WERI-Rb-1 (cell line): ENCODE measurements around the gene CDH23.

ENCODE experiments used
- DNase-seq: peaks from one replicate; pipeline ENCODE4 v3.0.0-alpha.2; 2020
- H3K27ac ChIP-seq: fragments of 250-450 bp; sonication (Bioruptor Pico); 2 replicates; pipeline ENCODE4 v1.5.1; 2020; ENCODE audit warnings: mild to moderate bottlenecking, moderate library complexity
- H3K27me3 ChIP-seq: fragments of 250-450 bp; sonication (Bioruptor Pico); 2 replicates; pipeline ENCODE4 v1.5.1; 2021; ENCODE audit warnings: mild to moderate bottlenecking, low read depth, moderate library complexity; ENCODE audit not compliant: insufficient read depth, severe bottlenecking
- H3K36me3 ChIP-seq: fragments of 250-450 bp; sonication (Bioruptor Pico); 2 replicates; pipeline ENCODE4 v1.5.1; 2020; ENCODE audit warnings: mild to moderate bottlenecking, moderate library complexity
- H3K4me3 ChIP-seq: 2 replicates; pipeline ENCODE4 v1.5.1; 2011; ENCODE audit warnings: low read depth, mild to moderate bottlenecking, control low read depth, low read length
- H3K9me3 ChIP-seq: fragments of 250-450 bp; sonication (Bioruptor Pico); 2 replicates; pipeline ENCODE4 v1.5.1; 2021; ENCODE audit warnings: mild to moderate bottlenecking, moderate library complexity; ENCODE audit not compliant: severe bottlenecking
- TF ChIP-seq, protein P1 (sequence below): IDR thresholded peaks from 2 replicates; pipeline ENCODE4 v1.5.1; 2011; ENCODE audit warnings: low read depth, mild to moderate bottlenecking, control low read depth, inconsistent platforms, low read length

The CDH23 gene

DNA sequence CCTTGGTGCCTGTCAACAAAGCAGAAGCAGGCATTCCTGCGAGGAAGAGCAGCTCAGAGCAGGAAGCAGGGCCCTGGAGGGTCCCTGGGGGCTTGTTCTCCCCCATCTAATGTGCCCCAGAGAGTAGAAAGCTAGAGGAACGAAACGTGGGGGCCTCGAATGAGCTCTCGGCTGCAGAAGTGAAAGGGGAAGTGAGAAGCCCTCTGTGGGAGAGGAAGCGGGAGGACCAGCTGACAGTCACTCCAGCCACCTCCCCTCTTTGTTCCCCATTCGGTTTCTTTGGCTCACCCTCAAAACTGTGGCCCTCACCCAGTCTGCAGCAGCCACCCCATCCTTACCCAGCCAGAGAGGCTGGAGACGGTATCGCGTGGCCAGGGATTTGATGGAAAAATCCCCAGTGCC lies 297.8 kb downstream of the CDH23 start:
- DNase-seq = no peak
- H3K4me3 ChIP-seq = no peak overlapping the region
- peaks cover 73% of the 10 kb centered on the region for H3K36me3 ChIP-seq
- TF ChIP-seq, protein P1, sequence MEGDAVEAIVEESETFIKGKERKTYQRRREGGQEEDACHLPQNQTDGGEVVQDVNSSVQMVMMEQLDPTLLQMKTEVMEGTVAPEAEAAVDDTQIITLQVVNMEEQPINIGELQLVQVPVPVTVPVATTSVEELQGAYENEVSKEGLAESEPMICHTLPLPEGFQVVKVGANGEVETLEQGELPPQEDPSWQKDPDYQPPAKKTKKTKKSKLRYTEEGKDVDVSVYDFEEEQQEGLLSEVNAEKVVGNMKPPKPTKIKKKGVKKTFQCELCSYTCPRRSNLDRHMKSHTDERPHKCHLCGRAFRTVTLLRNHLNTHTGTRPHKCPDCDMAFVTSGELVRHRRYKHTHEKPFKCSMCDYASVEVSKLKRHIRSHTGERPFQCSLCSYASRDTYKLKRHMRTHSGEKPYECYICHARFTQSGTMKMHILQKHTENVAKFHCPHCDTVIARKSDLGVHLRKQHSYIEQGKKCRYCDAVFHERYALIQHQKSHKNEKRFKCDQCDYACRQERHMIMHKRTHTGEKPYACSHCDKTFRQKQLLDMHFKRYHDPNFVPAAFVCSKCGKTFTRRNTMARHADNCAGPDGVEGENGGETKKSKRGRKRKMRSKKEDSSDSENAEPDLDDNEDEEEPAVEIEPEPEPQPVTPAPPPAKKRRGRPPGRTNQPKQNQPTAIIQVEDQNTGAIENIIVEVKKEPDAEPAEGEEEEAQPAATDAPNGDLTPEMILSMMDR = no peak
- no peaks in the 10 kb centered on the region for H3K27me3 ChIP-seq
- H3K9me3 ChIP-seq = no peaks in the 10 kb centered on the region
- H3K27ac ChIP-seq = no peak overlapping the region

DNA sequence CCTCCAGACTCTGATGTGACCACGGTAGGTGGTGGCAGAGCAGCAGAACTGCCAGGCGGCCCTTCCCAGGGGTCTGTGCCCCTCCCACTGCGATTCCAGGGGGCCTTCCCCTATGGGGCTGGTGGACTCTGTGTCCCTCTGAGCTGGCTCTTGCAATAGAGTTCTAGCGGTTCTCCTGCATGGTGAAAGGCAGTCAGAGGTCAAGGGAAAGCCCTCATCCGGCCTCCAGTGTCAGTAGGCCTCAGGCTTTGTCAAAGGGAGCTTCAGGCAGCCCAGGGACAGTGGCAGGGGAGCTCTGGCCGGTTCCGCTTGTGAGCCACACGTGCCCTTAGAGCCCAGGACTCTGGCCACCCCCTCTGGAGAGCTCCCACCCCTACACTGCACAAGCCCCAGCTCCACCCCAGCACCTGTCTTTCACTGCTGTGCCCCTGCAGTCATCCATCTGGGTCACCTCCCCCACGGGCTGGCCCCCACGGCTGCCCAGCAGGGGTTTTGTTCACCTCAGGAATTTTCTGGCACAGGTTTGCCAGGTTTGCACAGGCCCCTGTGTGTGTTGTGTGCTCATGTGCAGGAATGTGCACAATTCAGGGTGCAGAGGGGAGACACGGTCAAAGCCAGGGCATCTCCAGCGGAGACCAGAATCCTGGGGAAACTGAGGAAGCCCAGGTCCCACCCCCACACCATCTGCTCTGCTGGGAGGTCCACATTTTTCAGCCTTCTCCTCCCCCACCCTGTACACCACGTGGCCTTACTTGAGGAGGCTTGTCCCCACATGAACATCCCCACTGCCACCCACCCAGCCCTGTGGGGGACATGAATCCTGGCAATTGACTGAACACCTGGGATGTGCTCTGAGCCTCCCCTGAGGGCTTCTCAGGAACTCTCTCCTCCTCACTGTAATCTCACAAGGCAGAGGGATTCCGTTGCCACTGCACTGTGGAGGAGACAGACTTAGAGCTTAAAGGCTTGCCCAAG lies 299.1 kb downstream of the CDH23 start:
- no peak for DNase-seq
- Histone ChIP-seq H3K36me3 (peaks cover 65% of the 10 kb centered on the region), H3K9me3 (no peaks in the 10 kb centered on the region), H3K4me3 (no peak overlapping the region), H3K27ac (peak overlapping the region; percentile 63), H3K27me3 (no peaks in the 10 kb centered on the region)
- TF ChIP-seq, protein P1 = no peak

GRCh38 chr10:71696628-71697326 lies 300.1 kb downstream of the CDH23 start:
- Histone ChIP-seq H3K9me3 (no peaks in the 10 kb centered on the region), H3K36me3 (peaks cover 55% of the 10 kb centered on the region), H3K27ac (peak overlapping the region; percentile 63), H3K27me3 (no peaks in the 10 kb centered on the region), H3K4me3 (no peak overlapping the region)
- DNase-seq = peak; percentile 77
- TF ChIP-seq, protein P1 = peak; percentile 93

DNA sequence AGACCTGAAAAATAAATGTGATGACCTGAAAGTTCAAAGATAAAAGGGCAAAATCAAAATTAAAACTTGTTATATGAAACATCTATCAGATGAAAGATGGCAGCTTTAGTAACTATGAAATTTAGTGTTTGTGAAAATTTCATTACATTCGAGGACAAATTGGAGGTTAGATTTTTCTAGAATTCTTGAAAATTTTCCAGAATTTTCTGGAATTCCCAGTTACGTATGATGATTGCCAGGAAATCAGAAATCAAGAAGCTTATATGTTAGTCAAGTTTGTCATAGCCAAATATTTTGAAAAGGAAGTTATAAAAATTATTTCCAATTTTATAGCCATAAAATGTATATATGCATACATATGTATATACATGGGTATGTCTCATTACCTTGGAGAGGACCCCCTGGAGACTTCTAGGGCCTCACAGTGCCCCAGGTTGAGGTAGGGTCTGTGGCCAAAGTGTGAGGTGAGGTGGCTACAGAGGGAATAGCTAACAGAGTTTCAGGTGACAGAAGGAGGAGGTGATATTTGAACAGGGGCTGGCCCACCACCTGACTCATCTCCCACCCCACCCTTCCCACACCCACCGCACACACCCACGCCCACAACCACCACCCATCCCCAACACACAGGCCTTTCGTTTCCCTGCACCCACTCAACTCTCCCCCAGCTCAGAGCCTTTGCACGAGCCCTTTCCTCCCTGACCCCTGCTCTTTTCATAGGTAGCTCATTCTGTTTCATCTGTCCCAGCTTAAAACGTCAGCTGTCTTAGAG lies 301.4 kb downstream of the CDH23 start:
- TF ChIP-seq, protein P1 = no peak
- no peak for DNase-seq

GRCh38 chr10:71698737-71699136 lies 302.0 kb downstream of the CDH23 start:
- Histone ChIP-seq H3K27me3 (no peaks in the 10 kb centered on the region), H3K9me3 (no peaks in the 10 kb centered on the region), H3K4me3 (no peak overlapping the region), H3K36me3 (peaks cover 53% of the 10 kb centered on the region), H3K27ac (no peak overlapping the region)
- DNase-seq = no peak
- TF ChIP-seq, protein P1 = no peak

More for the DNA sequence above, 301.4 kb downstream of the CDH23 start:
- H3K4me3 ChIP-seq = no peak overlapping the region
- peaks cover 51% of the 10 kb centered on the region for H3K36me3 ChIP-seq
- no peaks in the 10 kb centered on the region for H3K9me3 ChIP-seq
- H3K27ac ChIP-seq = no peak overlapping the region
- no peaks in the 10 kb centered on the region for H3K27me3 ChIP-seq
